Karpas-422 (cell line): ENCODE results near the gene DHRS2. TPM values are rescaled to one million over a fixed set of nuclear protein-coding genes. Genes with fewer than 3 reads are reported as not detected.
A peak's percentile ranks its signal among the peaks of the same experiment; 100 is the strongest.

Experiments
- DNase-seq: peaks from one replicate; pipeline ENCODE4 v3.0.0-alpha.2; 2015
- H2AFZ ChIP-seq: fragments of 200-600 bp; sonication (generic); 2 replicates; pipeline ENCODE4 v1.6.1; 2014; ENCODE audit warnings: antibody characterized with exemption, low read length, mixed read lengths
- H3K27ac ChIP-seq: fragments of 200-600 bp; sonication (generic); 2 replicates; pipeline ENCODE4 v1.5.1; 2014; ENCODE audit warnings: mild to moderate bottlenecking, low read length, moderate library complexity
- H3K27me3 ChIP-seq: fragments of 200-600 bp; sonication (generic); 2 replicates; pipeline ENCODE4 v1.6.1; 2014; ENCODE audit warnings: low read length, mixed read lengths
- H3K36me3 ChIP-seq: fragments of 200-600 bp; sonication (generic); 2 replicates; pipeline ENCODE4 v1.6.1; 2014; ENCODE audit warnings: low read length, mixed read lengths; ENCODE audit not compliant: insufficient read depth
- H3K4me1 ChIP-seq: fragments of 200-600 bp; sonication (generic); 2 replicates; pipeline ENCODE4 v1.6.1; 2014; ENCODE audit warnings: mild to moderate bottlenecking, low read length, mixed read lengths
- H3K4me2 ChIP-seq: fragments of 200-600 bp; sonication (generic); 2 replicates; pipeline ENCODE4 v1.6.1; 2014; ENCODE audit warnings: low read length, low read depth, mild to moderate bottlenecking; ENCODE audit not compliant: poor library complexity, severe bottlenecking
- H3K4me3 ChIP-seq: fragments of 200-600 bp; sonication (generic); 2 replicates; pipeline ENCODE4 v1.5.1; 2014; ENCODE audit warnings: mild to moderate bottlenecking, antibody characterized with exemption, low read length, mixed read lengths
- H3K79me2 ChIP-seq: fragments of 200-600 bp; sonication (generic); 2 replicates; pipeline ENCODE4 v1.6.1; 2014; ENCODE audit warnings: mild to moderate bottlenecking, low read length, mixed read lengths
- H3K9ac ChIP-seq: fragments of 200-600 bp; sonication (generic); 2 replicates; pipeline ENCODE4 v1.6.0; 2014; ENCODE audit warnings: low read length
- H3K9me2 ChIP-seq: fragments of 200-600 bp; sonication (generic), shearing (Covaris generic); replicated peaks from 2 replicates; pipeline ENCODE4 v1.6.0; 2014; ENCODE audit warnings: mild to moderate bottlenecking, low read length, moderate library complexity; ENCODE audit not compliant: insufficient read depth
- H3K9me3 ChIP-seq: fragments of 300-700, 200-600 bp; sonication (generic); 2 replicates; pipeline ENCODE4 v1.6.1; 2014; ENCODE audit warnings: low read length, mixed read lengths
- H4K20me1 ChIP-seq: fragments of 200-600 bp; sonication (generic); 2 replicates; pipeline ENCODE4 v1.6.1; 2014; ENCODE audit warnings: mild to moderate bottlenecking, antibody characterized with exemption, low read length, low read depth; ENCODE audit not compliant: insufficient read depth
- total RNA-seq: library from RNA; depleted of rRNA; stranded (reverse); fragments of >200 nt; shearing (Covaris generic); gene quantifications from 2 replicates; pipeline ENCODE4 v1.2.3, GENCODE V29; 2014; ENCODE audit warnings: low replicate concordance

The DHRS2 gene
- total RNA-seq, 1 experiment from 2014 or later, result 19.0 TPM

GRCh38 chr14:23626946-23627345, 9.2 kb upstream of the DHRS2 start:
- H3K9me3 ChIP-seq, result peaks cover 20% of the 10 kb centered on the region
- H3K9me2 ChIP-seq, result no peaks in the 10 kb centered on the region
- H2AFZ ChIP-seq, result no peak overlapping the region
- no peak overlapping the region for H3K4me3 ChIP-seq
- no peak for DNase-seq
- H3K9ac ChIP-seq, result no peak overlapping the region
- no peaks in the 10 kb centered on the region for H3K79me2 ChIP-seq
- H3K36me3 ChIP-seq, result no peaks in the 10 kb centered on the region
- no peak overlapping the region for H3K4me2 ChIP-seq
- H4K20me1 ChIP-seq, result no peaks in the 10 kb centered on the region
- no peak overlapping the region for H3K27ac ChIP-seq
- H3K27me3 ChIP-seq, result peaks cover 4% of the 10 kb centered on the region; the same call in 1 of the 2 replicates
- H3K4me1 ChIP-seq, result no peaks in the 10 kb centered on the region

DNA sequence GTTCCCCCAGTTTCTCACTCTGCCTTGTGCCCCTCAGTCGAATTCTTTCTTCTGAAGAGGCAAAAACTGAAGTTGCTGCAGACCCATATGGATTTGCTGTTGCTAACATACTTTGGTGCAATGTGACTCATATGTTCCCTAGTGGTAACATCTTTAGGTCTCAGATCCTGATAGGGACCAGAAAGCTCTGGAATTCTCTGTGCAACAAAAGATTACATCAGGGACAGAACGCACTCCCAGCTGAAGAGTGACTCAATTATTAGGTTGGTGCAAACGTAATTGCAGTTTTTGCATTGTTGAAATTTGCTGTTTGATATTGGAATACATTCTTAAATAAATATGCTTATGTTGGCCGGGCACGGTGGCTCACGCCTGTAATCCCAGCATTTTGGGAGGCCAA, 8.2 kb upstream of the DHRS2 start:
- H3K9ac ChIP-seq, result no peak overlapping the region
- H3K4me3 ChIP-seq, result no peak overlapping the region
- H3K27ac ChIP-seq, result no peak overlapping the region
- no peak overlapping the region for H3K4me2 ChIP-seq
- H4K20me1 ChIP-seq, result no peaks in the 10 kb centered on the region
- peaks cover 20% of the 10 kb centered on the region for H3K9me3 ChIP-seq
- no peak overlapping the region for H2AFZ ChIP-seq
- H3K27me3 ChIP-seq, result peaks cover 4% of the 10 kb centered on the region; the same call in 1 of the 2 replicates
- no peak for DNase-seq
- no peaks in the 10 kb centered on the region for H3K9me2 ChIP-seq
- no peaks in the 10 kb centered on the region for H3K79me2 ChIP-seq
- no peaks in the 10 kb centered on the region for H3K4me1 ChIP-seq
- H3K36me3 ChIP-seq, result no peaks in the 10 kb centered on the region

DNA sequence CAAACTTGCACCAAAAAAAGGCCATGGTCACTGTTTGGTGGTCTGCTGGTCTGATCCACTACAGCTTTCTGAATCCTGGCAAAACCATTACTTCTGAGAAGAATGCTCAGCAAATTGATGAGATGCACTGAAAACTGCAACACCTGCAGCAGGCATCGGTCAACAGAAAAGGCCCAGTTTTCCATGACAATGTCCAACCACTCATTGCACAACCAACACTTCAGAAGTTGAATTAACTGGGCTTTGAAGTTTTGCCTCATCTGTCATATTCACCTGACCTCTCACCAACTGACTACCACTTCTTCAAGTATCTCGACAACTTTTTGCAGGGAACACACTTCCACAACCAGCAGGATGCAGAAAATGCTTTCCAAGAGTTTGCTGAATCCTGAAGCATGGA, 7.0 kb upstream of the DHRS2 start:
- Histone ChIP-seq H3K27me3 (no peaks in the 10 kb centered on the region), H3K36me3 (no peaks in the 10 kb centered on the region), H2AFZ (no peak overlapping the region), H3K79me2 (no peaks in the 10 kb centered on the region), H3K4me1 (no peaks in the 10 kb centered on the region), H3K9me2 (no peaks in the 10 kb centered on the region), H3K27ac (no peak overlapping the region), H3K4me2 (no peak overlapping the region), H3K9ac (no peak overlapping the region), H3K4me3 (no peak overlapping the region), H3K9me3 (peaks cover 20% of the 10 kb centered on the region), H4K20me1 (no peaks in the 10 kb centered on the region)
- DNase-seq, result no peak

- no peaks in the 10 kb centered on the region for H3K27me3 ChIP-seq
- no peak for DNase-seq
- H3K9me3 ChIP-seq, result peaks cover 13% of the 10 kb centered on the region
- no peaks in the 10 kb centered on the region for H3K4me1 ChIP-seq
- no peaks in the 10 kb centered on the region for H3K79me2 ChIP-seq
- H3K4me3 ChIP-seq, result no peak overlapping the region
- no peak overlapping the region for H2AFZ ChIP-seq
- no peaks in the 10 kb centered on the region for H4K20me1 ChIP-seq
- H3K9me2 ChIP-seq, result no peaks in the 10 kb centered on the region
- H3K36me3 ChIP-seq, result no peaks in the 10 kb centered on the region
- no peak overlapping the region for H3K4me2 ChIP-seq
- H3K9ac ChIP-seq, result no peak overlapping the region
- H3K27ac ChIP-seq, result no peak overlapping the region
Observed at GRCh38 chr14:23629832-23630396, 6.2 kb upstream of the DHRS2 start.

DNA sequence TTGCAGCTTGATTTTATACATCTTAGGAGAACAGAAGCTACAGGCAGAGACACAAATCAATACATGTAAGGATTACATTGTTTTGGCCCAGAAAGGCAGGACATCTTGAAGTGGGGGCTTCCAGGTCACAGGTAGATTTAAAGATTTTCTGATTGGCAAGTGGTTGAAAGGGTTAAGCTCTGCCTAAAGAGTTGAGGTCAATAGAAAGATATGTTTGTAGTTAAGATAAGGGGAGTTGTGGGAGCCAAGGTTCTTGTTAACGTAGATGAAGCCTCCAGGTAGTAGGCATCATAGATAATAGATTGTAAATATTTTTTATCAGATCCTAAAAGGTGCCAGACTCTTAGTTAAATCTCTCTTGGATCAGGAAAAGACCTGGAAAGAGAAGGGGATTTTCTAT, 5.5 kb upstream of the DHRS2 start:
- Histone ChIP-seq H3K27ac (no peak overlapping the region), H3K9me2 (no peaks in the 10 kb centered on the region), H3K27me3 (no peaks in the 10 kb centered on the region), H3K9ac (no peak overlapping the region), H3K4me1 (no peaks in the 10 kb centered on the region), H2AFZ (no peak overlapping the region), H3K9me3 (peaks cover 6% of the 10 kb centered on the region), H3K4me2 (no peak overlapping the region), H4K20me1 (no peaks in the 10 kb centered on the region), H3K36me3 (no peaks in the 10 kb centered on the region), H3K4me3 (no peak overlapping the region), H3K79me2 (no peaks in the 10 kb centered on the region)
- no peak for DNase-seq

GRCh38 chr14:23631234-23631633, 4.9 kb upstream of the DHRS2 start:
- Histone ChIP-seq H3K4me3 (no peak overlapping the region), H3K9ac (no peak overlapping the region), H4K20me1 (no peaks in the 10 kb centered on the region), H3K9me3 (peaks cover under 1% of the 10 kb centered on the region; the same call in 1 of the 2 replicates), H3K27me3 (no peaks in the 10 kb centered on the region), H3K36me3 (no peaks in the 10 kb centered on the region), H3K9me2 (no peaks in the 10 kb centered on the region), H3K79me2 (no peaks in the 10 kb centered on the region), H3K27ac (no peak overlapping the region), H2AFZ (no peak overlapping the region), H3K4me2 (no peak overlapping the region), H3K4me1 (no peaks in the 10 kb centered on the region)
- DNase-seq, result no peak

- no peak overlapping the region for H2AFZ ChIP-seq
- peak; percentile 89 for DNase-seq
- H3K27me3 ChIP-seq, result no peaks in the 10 kb centered on the region
- H3K79me2 ChIP-seq, result no peaks in the 10 kb centered on the region
- H3K9me3 ChIP-seq, result peaks cover 3% of the 10 kb centered on the region; the same call in 1 of the 2 replicates
- H3K9me2 ChIP-seq, result no peaks in the 10 kb centered on the region
- H3K4me3 ChIP-seq, result no peak overlapping the region
- H3K9ac ChIP-seq, result no peak overlapping the region
- no peak overlapping the region for H3K4me2 ChIP-seq
- no peaks in the 10 kb centered on the region for H4K20me1 ChIP-seq
- no peaks in the 10 kb centered on the region for H3K36me3 ChIP-seq
- H3K27ac ChIP-seq, result no peak overlapping the region
- no peaks in the 10 kb centered on the region for H3K4me1 ChIP-seq
Observed at GRCh38 chr14:23631702-23632460, 4.3 kb upstream of the DHRS2 start.

GRCh38 chr14:23632461-23633159, 3.6 kb upstream of the DHRS2 start:
- Histone ChIP-seq H4K20me1 (no peaks in the 10 kb centered on the region), H3K4me2 (no peak overlapping the region), H3K4me1 (no peaks in the 10 kb centered on the region), H3K27me3 (no peaks in the 10 kb centered on the region), H3K9me3 (peaks cover 3% of the 10 kb centered on the region; the same call in 1 of the 2 replicates), H3K9me2 (no peaks in the 10 kb centered on the region), H2AFZ (no peak overlapping the region), H3K79me2 (no peaks in the 10 kb centered on the region), H3K4me3 (no peak overlapping the region), H3K36me3 (no peaks in the 10 kb centered on the region), H3K27ac (no peak overlapping the region), H3K9ac (no peak overlapping the region)
- DNase-seq, result no peak
